Measurements from ENCODE around the gene TRIM27.

DNA sequence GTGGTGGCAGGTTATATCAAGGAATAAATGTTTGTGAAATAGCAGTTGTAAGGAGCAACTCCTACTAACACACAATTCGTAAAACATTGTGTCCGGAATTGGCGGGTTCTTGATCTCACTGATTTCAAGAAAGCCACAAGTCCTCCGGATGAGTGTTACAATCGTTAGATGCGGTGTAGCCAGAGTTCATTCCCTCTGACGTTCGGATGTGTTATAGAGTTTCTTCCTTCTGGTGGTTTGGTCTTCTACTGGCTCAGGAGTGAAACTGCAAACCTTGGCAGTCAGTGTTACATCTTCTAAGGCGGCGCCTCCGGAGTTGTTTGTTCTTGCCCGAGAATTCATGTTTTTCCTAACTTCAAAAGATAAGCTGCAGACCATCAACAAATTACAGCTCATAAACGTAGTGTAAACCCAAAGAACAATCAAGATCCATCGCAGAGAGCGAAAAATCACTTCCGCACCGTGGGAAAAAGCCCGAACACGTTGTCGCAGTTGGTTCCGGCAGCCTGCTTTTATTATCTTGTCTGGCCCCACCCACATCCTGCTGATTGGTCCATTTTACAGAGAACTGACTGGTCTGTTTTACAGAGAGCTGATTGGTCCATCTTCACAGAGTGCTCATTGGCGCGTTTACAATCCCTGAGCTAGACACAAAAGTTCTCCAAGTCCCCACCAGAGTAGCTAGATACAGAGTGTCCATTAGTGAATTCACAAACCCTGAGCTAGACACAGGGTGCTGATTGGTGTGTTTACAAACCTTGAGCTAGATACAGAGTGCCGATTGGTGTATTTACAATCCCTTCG, 58.2 kb downstream of the TRIM27 start:
- TF ChIP-seq, protein P1, sequence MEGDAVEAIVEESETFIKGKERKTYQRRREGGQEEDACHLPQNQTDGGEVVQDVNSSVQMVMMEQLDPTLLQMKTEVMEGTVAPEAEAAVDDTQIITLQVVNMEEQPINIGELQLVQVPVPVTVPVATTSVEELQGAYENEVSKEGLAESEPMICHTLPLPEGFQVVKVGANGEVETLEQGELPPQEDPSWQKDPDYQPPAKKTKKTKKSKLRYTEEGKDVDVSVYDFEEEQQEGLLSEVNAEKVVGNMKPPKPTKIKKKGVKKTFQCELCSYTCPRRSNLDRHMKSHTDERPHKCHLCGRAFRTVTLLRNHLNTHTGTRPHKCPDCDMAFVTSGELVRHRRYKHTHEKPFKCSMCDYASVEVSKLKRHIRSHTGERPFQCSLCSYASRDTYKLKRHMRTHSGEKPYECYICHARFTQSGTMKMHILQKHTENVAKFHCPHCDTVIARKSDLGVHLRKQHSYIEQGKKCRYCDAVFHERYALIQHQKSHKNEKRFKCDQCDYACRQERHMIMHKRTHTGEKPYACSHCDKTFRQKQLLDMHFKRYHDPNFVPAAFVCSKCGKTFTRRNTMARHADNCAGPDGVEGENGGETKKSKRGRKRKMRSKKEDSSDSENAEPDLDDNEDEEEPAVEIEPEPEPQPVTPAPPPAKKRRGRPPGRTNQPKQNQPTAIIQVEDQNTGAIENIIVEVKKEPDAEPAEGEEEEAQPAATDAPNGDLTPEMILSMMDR (conservative IDR thresholded peaks at IDR 0.05 in 1 of 2, IDR thresholded peaks at IDR 0.05 in 1 of 2; ENCODE audit: extremely low read depth in 1 of 2, insufficient read depth in 1 of 2, low read depth in 1 of 2, low read length in 2 of 2) = no peak
- no peak for TF ChIP-seq EZH2 (IDR thresholded peaks at IDR 0.05; ENCODE audit: borderline replicate concordance, low read length)

Data from mammary epithelial cell (primary cell).